C4-2B (cell line): ENCODE measurements around the gene HRAS.

Source experiments
- ZFX ChIP-seq: fragments of 450-650 bp; IDR thresholded peaks from 2 replicates; pipeline ENCODE4 v1.6.1; 2017
- TF ChIP-seq, protein P1 (sequence below): fragments of 450-650 bp; conservative IDR thresholded peaks from 2 replicates; pipeline ENCODE4 v1.5.1; 2017; ENCODE audit warnings: mild to moderate bottlenecking

DNA sequence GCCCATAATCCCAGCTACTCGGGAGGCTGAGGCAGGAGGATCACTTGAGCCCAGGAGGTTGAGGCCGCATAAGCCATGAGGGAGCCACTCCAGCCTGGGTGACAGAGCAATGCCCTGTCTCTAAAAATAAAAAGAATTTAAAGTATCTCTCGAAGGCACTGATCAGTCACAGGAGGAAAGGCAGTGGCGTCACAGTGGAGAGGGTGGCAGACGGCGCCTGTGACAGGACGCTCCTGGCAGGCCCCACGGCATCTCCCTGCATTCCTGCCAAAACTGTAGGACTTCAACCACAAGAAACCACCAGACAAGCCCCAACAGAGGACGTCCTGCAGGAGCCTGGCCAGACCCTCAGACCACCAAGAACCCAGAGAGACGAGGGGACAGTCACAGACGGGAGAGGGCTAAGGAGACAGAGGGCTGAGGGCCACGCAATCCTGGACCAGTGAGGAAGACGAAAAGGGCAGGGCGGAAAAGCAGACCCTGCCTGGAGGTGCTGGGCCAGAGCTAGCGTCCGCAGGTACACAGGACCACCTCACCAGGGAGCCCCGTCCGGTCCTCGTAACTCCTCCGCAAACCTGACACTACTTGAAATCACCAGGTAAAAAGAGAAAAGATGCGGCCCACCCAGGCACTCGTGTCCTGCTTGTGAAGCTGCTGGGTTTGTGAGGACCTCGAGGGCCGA, 34.2 kb downstream of the HRAS start:
- TF ChIP-seq, protein P1, sequence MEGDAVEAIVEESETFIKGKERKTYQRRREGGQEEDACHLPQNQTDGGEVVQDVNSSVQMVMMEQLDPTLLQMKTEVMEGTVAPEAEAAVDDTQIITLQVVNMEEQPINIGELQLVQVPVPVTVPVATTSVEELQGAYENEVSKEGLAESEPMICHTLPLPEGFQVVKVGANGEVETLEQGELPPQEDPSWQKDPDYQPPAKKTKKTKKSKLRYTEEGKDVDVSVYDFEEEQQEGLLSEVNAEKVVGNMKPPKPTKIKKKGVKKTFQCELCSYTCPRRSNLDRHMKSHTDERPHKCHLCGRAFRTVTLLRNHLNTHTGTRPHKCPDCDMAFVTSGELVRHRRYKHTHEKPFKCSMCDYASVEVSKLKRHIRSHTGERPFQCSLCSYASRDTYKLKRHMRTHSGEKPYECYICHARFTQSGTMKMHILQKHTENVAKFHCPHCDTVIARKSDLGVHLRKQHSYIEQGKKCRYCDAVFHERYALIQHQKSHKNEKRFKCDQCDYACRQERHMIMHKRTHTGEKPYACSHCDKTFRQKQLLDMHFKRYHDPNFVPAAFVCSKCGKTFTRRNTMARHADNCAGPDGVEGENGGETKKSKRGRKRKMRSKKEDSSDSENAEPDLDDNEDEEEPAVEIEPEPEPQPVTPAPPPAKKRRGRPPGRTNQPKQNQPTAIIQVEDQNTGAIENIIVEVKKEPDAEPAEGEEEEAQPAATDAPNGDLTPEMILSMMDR = no peak
- no peak for TF ChIP-seq ZFX
